K562 (cell line): Measurements from ENCODE around the gene ME3. TPM values are rescaled to one million over a fixed set of nuclear protein-coding genes. Genes with fewer than 3 reads are reported as not detected.

Source experiments
- ATAC-seq: fragments of 200-7000 bp; cut with Tn5 transposase; 3 replicates; pipeline ENCODE4 v1.9.1; 2020; ENCODE audit warnings: moderate library complexity
- BruUV-seq: library from RNA; stranded (reverse); fragments of 400-500 nt; replicated peaks from 2 replicates; lab custom pipeline; 2021; lab: Mats Ljungman, UMichigan
- CTCF ChIA-PET: fragments of 300-600 bp; formaldehyde crosslinking; extraction: SDS; loops from one replicate; lab custom pipeline; 2021; ENCODE audit warnings: low intra/inter-chr PET ratio; lab: Yijun Ruan, JAX
- POLR2A ChIA-PET: fragments of 300-600, 350-650 bp; sonication (Branson Sonifier 250); formaldehyde crosslinking; extraction: SDS; loops from one replicate; lab custom pipeline; 2021; ENCODE audit warnings: antibody characterized with exemption, inconsistent platforms; lab: Yijun Ruan, JAX
- DNase-seq, 4 experiments: peaks; one replicate each; pipeline versions ENCODE4 v3.0.0 to v3.0.0-alpha.2; 2011 to 2018; ENCODE audit warnings: low spot score in 3 of 4, mixed read lengths in 3 of 4; ENCODE audit errors: extremely low read depth in 1 of 4
- FAIRE-seq: peaks from 2 replicates; lab custom pipeline; 2011; peaks lifted over from hg19 to GRCh38; lab: Jason Lieb, UNC
- H2AFZ ChIP-seq: 2 replicates; pipeline ENCODE4 v1.6.0; 2011; ENCODE audit warnings: low read depth, low read length, control low read depth, inconsistent platforms
- H3K27ac ChIP-seq: fragments of 200-600 bp; 3 replicates; pipeline ENCODE4 v1.8.0; 2011; ENCODE audit warnings: low read depth, mild to moderate bottlenecking, control low read depth, inconsistent platforms, low read length, moderate library complexity, mixed read lengths; ENCODE audit errors: extremely low read depth
- H3K27me3 ChIP-seq, 2 experiments: fragments of 300-600 bp in 1 of 2; 2 replicates in 1 of 2; 3 replicates in 1 of 2; pipeline versions ENCODE4 v1.6.0 to v1.8.0; 2011; ENCODE audit warnings: inconsistent platforms in 2 of 2, low read length in 2 of 2, mild to moderate bottlenecking in 1 of 2, mixed read lengths in 1 of 2, moderate library complexity in 1 of 2; ENCODE audit not compliant: control insufficient read depth in 2 of 2, insufficient read depth in 2 of 2
- H3K36me3 ChIP-seq: fragments of 300-600 bp; 3 replicates; pipeline ENCODE4 v1.8.0; 2011; ENCODE audit warnings: mild to moderate bottlenecking, low read length, inconsistent platforms; ENCODE audit not compliant: control insufficient read depth, insufficient read depth
- H3K4me1 ChIP-seq, 2 experiments: fragments of 200-600 bp in 1 of 2; replicated peaks in 1 of 2; 2 replicates in 1 of 2; 3 replicates in 1 of 2; pipeline versions ENCODE4 v1.5.1 to v1.8.0; 2011; ENCODE audit warnings: inconsistent platforms in 2 of 2, low read length in 2 of 2, mild to moderate bottlenecking in 1 of 2, mixed read lengths in 1 of 2, moderate library complexity in 1 of 2; ENCODE audit not compliant: control insufficient read depth in 2 of 2, insufficient read depth in 2 of 2
- H3K4me2 ChIP-seq: 2 replicates; pipeline ENCODE4 v1.6.1; 2011; ENCODE audit warnings: low read length, control low read depth, inconsistent platforms, mixed read lengths; ENCODE audit not compliant: insufficient read depth
- H3K4me3 ChIP-seq: fragments of 200-600 bp; sonication (generic), shearing (Covaris generic); 2 replicates; pipeline ENCODE4 v1.5.1; 2016; ENCODE audit warnings: control low read depth, inconsistent platforms
- H3K79me2 ChIP-seq: fragments of 200-600 bp; 3 replicates; pipeline ENCODE4 v1.8.0; 2011; ENCODE audit warnings: low read length, inconsistent platforms; ENCODE audit not compliant: control insufficient read depth, insufficient read depth
- H3K9ac ChIP-seq, 2 experiments: 2 replicates each; pipeline versions ENCODE4 v1.6.0 to v1.6.1; 2011; ENCODE audit warnings: low read depth in 2 of 2, low read length in 2 of 2, control low read depth in 1 of 2, inconsistent platforms in 1 of 2, mild to moderate bottlenecking in 1 of 2, mixed read lengths in 1 of 2; ENCODE audit not compliant: insufficient read depth in 1 of 2
- H3K9me1 ChIP-seq: one replicate; pipeline ENCODE4 v1.6.0; 2011; ENCODE audit warnings: inconsistent platforms, mild to moderate bottlenecking, low read length, moderate library complexity; ENCODE audit not compliant: control insufficient read depth, insufficient read depth
- H3K9me3 ChIP-seq: replicated peaks from 2 replicates; pipeline ENCODE4 v1.5.1; 2011; ENCODE audit warnings: low read depth, low read length, inconsistent platforms; ENCODE audit not compliant: control insufficient read depth, insufficient read depth
- H4K20me1 ChIP-seq: replicated peaks from 2 replicates; pipeline ENCODE4 v1.6.1; 2011; ENCODE audit warnings: low read length, inconsistent platforms, mixed read lengths; ENCODE audit not compliant: control insufficient read depth, insufficient read depth
- BRD9 ChIP-seq: fragments of 450-650 bp; IDR thresholded peaks from 2 replicates; pipeline ENCODE4 v1.6.1; 2018; ENCODE audit warnings: low read depth; ENCODE audit not compliant: partially characterized antibody
- E2F1 ChIP-seq: sonication (generic); formaldehyde crosslinking; IDR thresholded peaks from 2 replicates; pipeline ENCODE4 v1.8.1; 2023; ENCODE audit warnings: mild to moderate bottlenecking, missing genetic modification reagents, moderate library complexity
- FOXK1 ChIP-seq: sonication (generic); formaldehyde crosslinking; IDR thresholded peaks from 2 replicates; pipeline ENCODE4 v1.8.0; 2022; ENCODE audit warnings: missing genetic modification reagents, mild to moderate bottlenecking, borderline replicate concordance
- MCM7 ChIP-seq, 2 experiments: fragments of 450-650 bp; IDR thresholded peaks; 2 replicates each; pipeline ENCODE4 v1.6.1; 2016 to 2018
- NFE2L1 ChIP-seq: fragments of 450-650 bp; IDR thresholded peaks from 2 replicates; pipeline ENCODE4 v1.6.1; 2016; ENCODE audit warnings: missing genetic modification characterization, low read depth, mild to moderate bottlenecking, missing compliant biosample characterization, moderate library complexity, borderline replicate concordance
- OTX1 ChIP-seq: fragments of 450-650 bp; formaldehyde crosslinking; IDR thresholded peaks from 2 replicates; pipeline ENCODE4 v1.4.0; 2022; ENCODE audit warnings: mild to moderate bottlenecking
- SRF ChIP-seq, 2 experiments: fragments of 250-450, 450-650 bp in 1 of 2; sonication (Bioruptor Pico) in 1 of 2; sonication (generic) in 1 of 2; formaldehyde crosslinking; IDR thresholded peaks; 2 replicates each; pipeline versions ENCODE4 v1.5.0 to v1.5.1; 2020 to 2022; ENCODE audit warnings: mild to moderate bottlenecking in 1 of 2, missing genetic modification reagents in 1 of 2
- TRIM28 ChIP-seq: fragments of 450-650 bp; IDR thresholded peaks from 2 replicates; pipeline ENCODE4 v1.6.1; 2017
- XRCC5 ChIP-seq: fragments of 200-400 bp; formaldehyde crosslinking; IDR thresholded peaks from 2 replicates; pipeline ENCODE4 v1.6.1; 2017; ENCODE audit warnings: low read depth, mild to moderate bottlenecking, low read length
- ZBTB17 ChIP-seq: fragments of 450-650 bp; formaldehyde crosslinking; IDR thresholded peaks from 2 replicates; pipeline ENCODE4 v1.4.0; 2020; ENCODE audit warnings: mild to moderate bottlenecking
- ZKSCAN3 ChIP-seq: fragments of 250-450 bp; sonication (Bioruptor Pico); IDR thresholded peaks from 2 replicates; pipeline ENCODE4 v1.4.0; 2020
- WGBS: fragments of 100-300 bp; shearing (Covaris generic); methylation state at CpG from one replicate; pipeline ENCODE4 v1.1.6; 2016; ENCODE audit warnings: low coverage, mixed read lengths; ENCODE audit not compliant: insufficient coverage; ENCODE audit errors: missing lambda C conversion rate; 5-methylcytosine and 5-hydroxymethylcytosine counted together
- in situ Hi-C: fragments of 300-500 bp; cut with MboI; formaldehyde crosslinking; loops from 4 replicates; pipeline ENCODE4 v1.15.0; 2018; ENCODE audit warnings: inconsistent platforms, mixed read lengths
- intact Hi-C: fragments of 100-400 bp; cut with micrococcal nuclease; formaldehyde crosslinking; loops from 2 replicates; pipeline ENCODE4 v1.14.2; 2022
- polyA plus RNA-seq, 8 experiments: library from polyadenylated mRNA; depleted of rRNA in 4 of 8; stranded (reverse) in 5 of 8; unstranded in 3 of 8; fragments of >200 nt; fragmentation: Nextera tagmentation in 2 of 8; fragmentation: Illumina TruSeq in 1 of 8; extraction: Ambion mirVana in 2 of 8; extraction: Trizol in 1 of 8; gene quantifications; 2 replicates each; pipeline versions ENCODE4 v1.2.1 to v1.2.3, GENCODE V29; 2011 to 2014; ENCODE audit warnings: inconsistent platforms in 1 of 8, missing spikeins in 1 of 8
- total RNA-seq, 7 experiments: library from RNA; depleted of rRNA in 6 of 7; stranded (reverse); fragments of >200 nt in 6 of 7; fragmentation: Illumina TruSeq in 2 of 7; extraction: Trizol in 2 of 7; gene quantifications; 2 replicates each; pipeline versions ENCODE4 v1.2.1 to v1.2.3, GENCODE V29; 2011 to 2021; ENCODE audit warnings: low replicate concordance in 1 of 7
- TF ChIP-seq, protein P1 (sequence below): fragments of 450-650 bp; conservative IDR thresholded peaks from 2 replicates; pipeline ENCODE4 v1.6.1; 2016; ENCODE audit warnings: missing genetic modification characterization, low read depth, mild to moderate bottlenecking, missing compliant biosample characterization, moderate library complexity
- TF ChIP-seq, protein P2 (sequence below): fragments of 250-450 bp; sonication (Bioruptor Pico); IDR thresholded peaks from 2 replicates; pipeline ENCODE4 v1.4.0; 2020; ENCODE audit warnings: mild to moderate bottlenecking
- TF ChIP-seq, protein P3 (sequence below): fragments of 250-450 bp; sonication (Bioruptor Pico); IDR thresholded peaks from 2 replicates; pipeline ENCODE4 v1.8.0; 2021; ENCODE audit warnings: borderline replicate concordance, mild to moderate bottlenecking, moderate library complexity; ENCODE audit not compliant: poor library complexity, severe bottlenecking
- TF ChIP-seq, protein P4 (sequence below): fragments of 200-400 bp; formaldehyde crosslinking; IDR thresholded peaks from 2 replicates; pipeline ENCODE4 v1.6.1; 2017; ENCODE audit warnings: mild to moderate bottlenecking, low read depth, low read length, moderate library complexity

ME3 gene
- total and polyA plus RNA-seq, 9 of the 15 experiments (the other 6 are each of a cell fraction or from before 2014, with no cell fraction given) = not detected

DNA sequence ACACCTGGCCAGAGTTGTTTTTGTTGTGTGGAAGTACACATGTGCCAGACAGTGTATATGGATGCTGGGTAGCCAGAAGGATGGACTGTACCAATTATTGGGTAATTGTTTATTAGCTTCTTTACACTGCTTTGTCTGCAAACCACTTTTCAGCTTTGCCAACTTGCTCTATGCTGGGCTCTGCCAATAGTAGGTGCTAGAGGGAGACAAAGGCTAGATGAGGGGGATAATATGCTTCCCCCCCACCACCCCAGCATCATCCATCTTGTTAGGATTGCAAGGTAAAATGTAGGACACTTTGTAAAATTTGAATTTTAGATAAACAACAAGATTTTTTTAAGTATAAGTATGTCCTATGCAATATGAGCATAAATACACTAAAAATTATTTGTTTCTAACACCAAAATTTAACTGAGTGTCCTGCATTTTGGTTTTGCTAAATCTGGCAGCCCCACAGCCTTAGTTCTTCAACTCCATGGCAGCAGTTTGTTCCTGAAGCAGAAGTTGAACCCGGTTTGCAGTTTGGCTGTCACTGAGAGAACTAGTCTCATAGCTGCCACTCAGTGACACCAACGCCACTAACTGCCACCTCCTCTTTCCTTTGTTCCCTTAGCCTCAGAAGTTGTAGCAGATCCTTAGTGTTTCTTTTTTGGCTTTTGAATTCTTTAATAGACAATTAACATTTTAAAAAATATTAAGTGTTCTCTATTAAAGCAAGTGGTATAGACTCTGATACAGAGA is 219.0 kb downstream of the ME3 start:
- Histone ChIP-seq H3K4me3 (no peak overlapping the region), H3K9me1 (no peaks in the 10 kb centered on the region), H3K27ac (no peak overlapping the region), H3K4me2 (no peak overlapping the region), H3K9me3 (no peaks in the 10 kb centered on the region), H4K20me1 (0 out of 2 replicates have a peak, but pooled peaks cover 4% of the 10 kb centered on the region), H3K36me3 (no peaks in the 10 kb centered on the region), H3K27me3 (no peaks in the 10 kb centered on the region), H2AFZ (no peak overlapping the region), H3K9ac (no peak overlapping the region), H3K4me1 (no peaks in the 10 kb centered on the region), H3K79me2 (no peaks in the 10 kb centered on the region)
- no peak for DNase-seq
- FAIRE-seq = no peak
- intact Hi-C loops (loop anchor here (5.0 kb wide), 1 partner anchor 596 kb away; the partner anchor contains the start of gene CCDC83), in situ Hi-C loops (loop anchor here (10.0 kb wide), 1 partner anchor 971 kb away; no protein-coding TSS in a partner anchor)
- POLR2A ChIA-PET = interaction anchor here (1.0 kb wide), 1 partner anchor 161 kb away, joined by 4 read pairs; no protein-coding TSS in a partner anchor
- 7% methylated on average over 2 of the region's 2 CpGs for WGBS
- CTCF ChIA-PET = no interaction called here
- no peak for ATAC-seq
- no TSS peak for BruUV-seq
- TF ChIP-seq TRIM28 (no peak), NFE2L1 (tag) (no peak), SRF (CRISPR knock-in tag; IDR thresholded peaks at IDR 0.05) (no peak), ZKSCAN3 (CRISPR knock-in tag) (no peak), XRCC5 (no peak), BRD9 (no peak), OTX1 (CRISPR knock-in tag) (no peak), FOXK1 (CRISPR knock-in tag) (no peak), E2F1 (no peak), MCM7 (IDR thresholded peaks at IDR 0.05) (no peak), ZBTB17 (CRISPR knock-in tag) (no peak)
- TF ChIP-seq, protein P1, sequence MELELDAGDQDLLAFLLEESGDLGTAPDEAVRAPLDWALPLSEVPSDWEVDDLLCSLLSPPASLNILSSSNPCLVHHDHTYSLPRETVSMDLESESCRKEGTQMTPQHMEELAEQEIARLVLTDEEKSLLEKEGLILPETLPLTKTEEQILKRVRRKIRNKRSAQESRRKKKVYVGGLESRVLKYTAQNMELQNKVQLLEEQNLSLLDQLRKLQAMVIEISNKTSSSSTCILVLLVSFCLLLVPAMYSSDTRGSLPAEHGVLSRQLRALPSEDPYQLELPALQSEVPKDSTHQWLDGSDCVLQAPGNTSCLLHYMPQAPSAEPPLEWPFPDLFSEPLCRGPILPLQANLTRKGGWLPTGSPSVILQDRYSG (tag) = no peak
- TF ChIP-seq, protein P2, sequence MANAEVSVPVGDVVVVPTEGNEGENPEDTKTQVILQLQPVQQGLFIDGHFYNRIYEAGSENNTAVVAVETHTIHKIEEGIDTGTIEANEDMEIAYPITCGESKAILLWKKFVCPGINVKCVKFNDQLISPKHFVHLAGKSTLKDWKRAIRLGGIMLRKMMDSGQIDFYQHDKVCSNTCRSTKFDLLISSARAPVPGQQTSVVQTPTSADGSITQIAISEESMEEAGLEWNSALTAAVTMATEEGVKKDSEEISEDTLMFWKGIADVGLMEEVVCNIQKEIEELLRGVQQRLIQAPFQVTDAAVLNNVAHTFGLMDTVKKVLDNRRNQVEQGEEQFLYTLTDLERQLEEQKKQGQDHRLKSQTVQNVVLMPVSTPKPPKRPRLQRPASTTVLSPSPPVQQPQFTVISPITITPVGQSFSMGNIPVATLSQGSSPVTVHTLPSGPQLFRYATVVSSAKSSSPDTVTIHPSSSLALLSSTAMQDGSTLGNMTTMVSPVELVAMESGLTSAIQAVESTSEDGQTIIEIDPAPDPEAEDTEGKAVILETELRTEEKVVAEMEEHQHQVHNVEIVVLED (CRISPR knock-in tag) = no peak
- TF ChIP-seq, protein P3, sequence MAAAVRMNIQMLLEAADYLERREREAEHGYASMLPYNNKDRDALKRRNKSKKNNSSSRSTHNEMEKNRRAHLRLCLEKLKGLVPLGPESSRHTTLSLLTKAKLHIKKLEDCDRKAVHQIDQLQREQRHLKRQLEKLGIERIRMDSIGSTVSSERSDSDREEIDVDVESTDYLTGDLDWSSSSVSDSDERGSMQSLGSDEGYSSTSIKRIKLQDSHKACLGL (CRISPR knock-in tag) = no peak
- TF ChIP-seq, protein P4, sequence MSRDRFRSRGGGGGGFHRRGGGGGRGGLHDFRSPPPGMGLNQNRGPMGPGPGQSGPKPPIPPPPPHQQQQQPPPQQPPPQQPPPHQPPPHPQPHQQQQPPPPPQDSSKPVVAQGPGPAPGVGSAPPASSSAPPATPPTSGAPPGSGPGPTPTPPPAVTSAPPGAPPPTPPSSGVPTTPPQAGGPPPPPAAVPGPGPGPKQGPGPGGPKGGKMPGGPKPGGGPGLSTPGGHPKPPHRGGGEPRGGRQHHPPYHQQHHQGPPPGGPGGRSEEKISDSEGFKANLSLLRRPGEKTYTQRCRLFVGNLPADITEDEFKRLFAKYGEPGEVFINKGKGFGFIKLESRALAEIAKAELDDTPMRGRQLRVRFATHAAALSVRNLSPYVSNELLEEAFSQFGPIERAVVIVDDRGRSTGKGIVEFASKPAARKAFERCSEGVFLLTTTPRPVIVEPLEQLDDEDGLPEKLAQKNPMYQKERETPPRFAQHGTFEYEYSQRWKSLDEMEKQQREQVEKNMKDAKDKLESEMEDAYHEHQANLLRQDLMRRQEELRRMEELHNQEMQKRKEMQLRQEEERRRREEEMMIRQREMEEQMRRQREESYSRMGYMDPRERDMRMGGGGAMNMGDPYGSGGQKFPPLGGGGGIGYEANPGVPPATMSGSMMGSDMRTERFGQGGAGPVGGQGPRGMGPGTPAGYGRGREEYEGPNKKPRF = no peak
